Measurements from ENCODE around the gene MYH7. TPM values are rescaled to one million over a fixed set of nuclear protein-coding genes. Genes with fewer than 3 reads are reported as not detected.
A peak's percentile ranks its signal among the peaks of the same experiment; 100 is the strongest.

Gene MYH7
- total RNA-seq, 1 donor from 2014 or later = not detected

DNA sequence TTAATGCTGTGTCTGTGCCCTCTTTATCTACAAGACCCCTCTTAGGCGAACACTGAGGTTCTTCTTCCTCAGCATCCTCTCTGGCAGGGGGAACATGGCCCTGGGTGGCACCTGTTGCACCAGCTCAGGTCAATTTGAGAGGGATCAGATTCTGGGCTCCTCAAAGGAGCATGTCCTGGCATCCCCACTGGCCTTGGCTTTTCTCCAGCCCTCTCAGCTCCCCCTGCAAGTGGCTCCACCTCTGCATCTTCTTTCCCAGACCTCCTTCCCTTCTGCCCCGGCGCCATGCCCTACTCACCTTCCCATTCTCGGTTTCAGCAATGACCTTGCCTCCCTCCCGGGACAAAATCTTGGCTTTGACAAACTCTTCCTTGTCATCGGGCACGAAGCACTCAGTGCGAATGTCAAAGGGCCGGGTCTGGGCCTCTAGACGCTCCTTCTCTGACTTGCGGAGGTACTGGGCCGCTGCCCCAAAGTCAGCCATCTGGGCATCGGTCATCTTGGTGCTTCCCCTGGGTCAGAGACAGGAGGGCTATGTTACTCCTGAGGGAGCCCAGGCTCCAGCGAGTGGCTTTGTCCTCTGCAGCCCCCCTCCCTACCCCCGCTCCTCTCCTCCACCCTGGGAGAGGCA is 28.6 kb downstream of the MYH7 start:
- TF ChIP-seq, protein P1, sequence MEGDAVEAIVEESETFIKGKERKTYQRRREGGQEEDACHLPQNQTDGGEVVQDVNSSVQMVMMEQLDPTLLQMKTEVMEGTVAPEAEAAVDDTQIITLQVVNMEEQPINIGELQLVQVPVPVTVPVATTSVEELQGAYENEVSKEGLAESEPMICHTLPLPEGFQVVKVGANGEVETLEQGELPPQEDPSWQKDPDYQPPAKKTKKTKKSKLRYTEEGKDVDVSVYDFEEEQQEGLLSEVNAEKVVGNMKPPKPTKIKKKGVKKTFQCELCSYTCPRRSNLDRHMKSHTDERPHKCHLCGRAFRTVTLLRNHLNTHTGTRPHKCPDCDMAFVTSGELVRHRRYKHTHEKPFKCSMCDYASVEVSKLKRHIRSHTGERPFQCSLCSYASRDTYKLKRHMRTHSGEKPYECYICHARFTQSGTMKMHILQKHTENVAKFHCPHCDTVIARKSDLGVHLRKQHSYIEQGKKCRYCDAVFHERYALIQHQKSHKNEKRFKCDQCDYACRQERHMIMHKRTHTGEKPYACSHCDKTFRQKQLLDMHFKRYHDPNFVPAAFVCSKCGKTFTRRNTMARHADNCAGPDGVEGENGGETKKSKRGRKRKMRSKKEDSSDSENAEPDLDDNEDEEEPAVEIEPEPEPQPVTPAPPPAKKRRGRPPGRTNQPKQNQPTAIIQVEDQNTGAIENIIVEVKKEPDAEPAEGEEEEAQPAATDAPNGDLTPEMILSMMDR (IDR thresholded peaks at IDR 0.05; ENCODE audit: partially characterized antibody, unreplicated experiment) = no peak
- no peak for DNase-seq
- Mint-ChIP-seq H3K27me3 (ENCODE audit: unreplicated experiment) (peaks cover 16% of the 10 kb centered on the region), H3K4me3 (ENCODE audit: unreplicated experiment) (no peak overlapping the region), H3K9me3 (ENCODE audit: unreplicated experiment) (peaks cover 8% of the 10 kb centered on the region), H3K27ac (ENCODE audit: unreplicated experiment) (no peak overlapping the region), H3K36me3 (ENCODE audit: unreplicated experiment) (no peaks in the 10 kb centered on the region), H3K4me1 (ENCODE audit: low read depth, unreplicated experiment) (peaks cover 4% of the 10 kb centered on the region)

DNA sequence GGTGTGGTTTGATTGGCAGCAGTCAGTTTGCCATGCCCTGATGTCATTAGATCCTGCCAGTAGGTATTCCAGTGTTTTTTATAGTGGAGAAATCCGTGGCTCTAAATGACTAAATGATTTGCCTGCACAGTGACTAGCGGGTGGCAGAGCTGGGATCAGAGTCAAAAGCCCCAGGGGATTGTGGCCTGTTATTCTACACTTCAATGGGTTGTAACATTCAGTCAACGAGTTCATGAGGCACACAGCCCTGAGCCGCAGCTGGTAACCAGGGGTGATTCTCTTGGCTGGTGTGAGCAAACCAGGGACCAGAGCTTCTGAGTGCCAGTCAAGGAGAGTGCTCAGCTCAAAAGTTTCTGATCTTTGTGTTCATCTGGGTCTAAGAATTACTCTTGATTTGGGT is 29.2 kb downstream of the MYH7 start:
- Mint-ChIP-seq H3K27ac (ENCODE audit: unreplicated experiment) (no peak overlapping the region), H3K27me3 (ENCODE audit: unreplicated experiment) (peaks cover 17% of the 10 kb centered on the region)

DNA sequence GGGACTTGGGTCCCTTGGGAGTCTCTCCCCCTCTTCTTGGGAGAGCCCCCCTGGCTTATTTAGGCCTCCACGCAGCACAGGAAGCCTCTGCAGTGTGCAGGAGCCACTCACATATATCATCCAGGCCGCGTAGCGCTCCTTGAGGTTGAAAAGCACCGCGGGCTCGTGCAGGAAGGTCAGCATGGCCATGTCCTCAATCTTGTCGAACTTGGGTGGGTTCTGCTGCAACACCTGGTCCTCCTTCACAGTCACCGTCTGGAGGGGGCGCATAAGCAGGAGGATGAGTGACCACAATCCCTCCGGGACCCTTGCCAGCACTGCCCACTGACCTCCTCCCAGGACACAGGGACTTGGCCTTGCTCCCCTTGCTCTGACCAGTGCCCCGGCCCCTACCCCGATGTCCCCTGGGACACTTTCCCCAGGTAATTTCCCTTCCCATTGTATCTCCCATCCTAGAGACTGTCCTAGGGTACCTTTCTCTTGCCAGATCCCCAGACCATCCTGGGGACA is 29.9 kb downstream of the MYH7 start:
- TF ChIP-seq, protein P1 (IDR thresholded peaks at IDR 0.05; ENCODE audit: partially characterized antibody, unreplicated experiment) = no peak
- H3K27me3 Mint-ChIP-seq (ENCODE audit: unreplicated experiment) = peaks cover 15% of the 10 kb centered on the region
- peak overlapping the region; percentile 12 for H3K27ac Mint-ChIP-seq (ENCODE audit: unreplicated experiment)
- no peaks in the 10 kb centered on the region for H3K36me3 Mint-ChIP-seq (ENCODE audit: unreplicated experiment)
- H3K4me1 Mint-ChIP-seq (ENCODE audit: low read depth, unreplicated experiment) = peaks cover 4% of the 10 kb centered on the region
- H3K9me3 Mint-ChIP-seq (ENCODE audit: unreplicated experiment) = peaks cover 11% of the 10 kb centered on the region
- H3K4me3 Mint-ChIP-seq (ENCODE audit: unreplicated experiment) = no peak overlapping the region
- DNase-seq = no peak

More for the DNA sequence above, 29.2 kb downstream of the MYH7 start:
- peaks cover 11% of the 10 kb centered on the region for H3K9me3 Mint-ChIP-seq (ENCODE audit: unreplicated experiment)
- no peak overlapping the region for H3K4me3 Mint-ChIP-seq (ENCODE audit: unreplicated experiment)
- H3K4me1 Mint-ChIP-seq (ENCODE audit: low read depth, unreplicated experiment) = peaks cover 4% of the 10 kb centered on the region
- no peaks in the 10 kb centered on the region for H3K36me3 Mint-ChIP-seq (ENCODE audit: unreplicated experiment)
- DNase-seq = no peak
- TF ChIP-seq, protein P1 (IDR thresholded peaks at IDR 0.05; ENCODE audit: partially characterized antibody, unreplicated experiment) = no peak

DNA sequence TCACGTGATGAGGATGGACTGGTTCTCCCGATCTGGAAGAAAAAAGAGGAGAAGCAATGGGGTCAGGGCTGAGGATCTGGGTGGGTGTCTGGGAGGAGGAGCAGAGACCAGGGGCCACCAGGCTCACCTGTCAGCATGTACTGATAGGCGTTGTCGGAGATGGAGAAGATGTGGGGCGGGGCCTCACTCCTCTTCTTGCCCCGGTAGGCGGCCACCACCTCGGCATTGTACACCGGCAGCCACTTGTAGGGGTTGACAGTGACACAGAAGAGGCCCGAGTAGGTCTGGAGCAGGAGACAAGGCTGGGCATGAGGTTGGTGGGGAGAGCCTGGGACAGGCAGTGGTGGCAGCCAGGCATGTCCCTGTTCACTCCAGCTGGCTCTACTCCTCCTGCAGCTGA is 30.4 kb downstream of the MYH7 start:
- Mint-ChIP-seq H3K4me1 (ENCODE audit: low read depth, unreplicated experiment) (peaks cover 4% of the 10 kb centered on the region), H3K27ac (ENCODE audit: unreplicated experiment) (no peak overlapping the region), H3K27me3 (ENCODE audit: unreplicated experiment) (peaks cover 15% of the 10 kb centered on the region), H3K9me3 (ENCODE audit: unreplicated experiment) (peaks cover 11% of the 10 kb centered on the region), H3K4me3 (ENCODE audit: unreplicated experiment) (no peak overlapping the region), H3K36me3 (ENCODE audit: unreplicated experiment) (no peaks in the 10 kb centered on the region)
- TF ChIP-seq, protein P1 (IDR thresholded peaks at IDR 0.05; ENCODE audit: partially characterized antibody, unreplicated experiment) = no peak
- no peak for DNase-seq

DNA sequence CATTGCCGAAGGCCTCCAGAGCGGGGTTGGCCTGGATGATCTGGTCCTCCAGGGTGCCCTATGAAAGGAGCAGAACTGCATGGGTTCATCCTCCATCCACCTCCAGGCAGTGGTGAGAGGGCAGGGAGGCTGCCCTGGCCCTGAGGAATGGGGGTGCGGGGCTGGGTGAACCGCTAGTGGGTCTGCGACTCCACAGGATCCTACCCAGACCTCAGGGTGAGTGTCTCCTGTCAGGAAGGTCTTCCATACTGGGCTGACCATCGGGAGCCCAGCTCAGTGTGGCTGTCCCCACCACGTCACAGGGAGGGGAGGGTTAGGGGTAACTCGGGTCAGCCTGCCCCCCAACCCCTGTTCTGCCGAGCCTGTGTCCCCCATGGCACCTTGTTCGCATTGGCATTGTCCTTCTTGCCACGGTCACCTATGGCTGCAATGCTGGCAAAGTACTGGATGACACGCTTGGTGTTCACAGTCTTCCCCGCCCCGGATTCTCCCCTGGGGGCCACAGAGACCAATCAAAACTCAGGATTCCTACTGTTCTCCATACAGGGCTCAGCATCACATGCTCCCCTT is 31.0 kb downstream of the MYH7 start:
- Mint-ChIP-seq H3K4me3 (ENCODE audit: unreplicated experiment) (no peak overlapping the region), H3K27me3 (ENCODE audit: unreplicated experiment) (peaks cover 15% of the 10 kb centered on the region), H3K9me3 (ENCODE audit: unreplicated experiment) (peaks cover 11% of the 10 kb centered on the region), H3K36me3 (ENCODE audit: unreplicated experiment) (no peaks in the 10 kb centered on the region), H3K4me1 (ENCODE audit: low read depth, unreplicated experiment) (peaks cover 4% of the 10 kb centered on the region), H3K27ac (ENCODE audit: unreplicated experiment) (no peak overlapping the region)
- TF ChIP-seq, protein P1 (IDR thresholded peaks at IDR 0.05; ENCODE audit: partially characterized antibody, unreplicated experiment) = no peak
- no peak for DNase-seq

Data from glutamatergic neuron (in vitro differentiated cells).